Measurements from ENCODE around the gene DHRS11.

Gene DHRS11

GRCh38 chr17:36614081-36614480, 22.4 kb downstream of the DHRS11 start:
- no peak for DNase-seq

- DNase-seq = no peak
These were observed 23.3 kb downstream of the DHRS11 start for GRCh38 chr17:36614933-36615332.

- DNase-seq = no peak
These were observed 24.7 kb downstream of the DHRS11 start for GRCh38 chr17:36616061-36617029.

- DNase-seq = no peak
These were observed 26.1 kb downstream of the DHRS11 start for GRCh38 chr17:36617773-36618172.

- no peak for DNase-seq
These were observed 31.6 kb downstream of the DHRS11 start for GRCh38 chr17:36623281-36623680.

GRCh38 chr17:36625188-36625587, 33.5 kb downstream of the DHRS11 start:
- DNase-seq = no peak

GRCh38 chr17:36627101-36627500, 35.4 kb downstream of the DHRS11 start:
- DNase-seq = no peak

- DNase-seq = no peak
These were observed 36.9 kb downstream of the DHRS11 start for GRCh38 chr17:36628576-36628975.

- DNase-seq = peak; percentile 49
These were observed 37.7 kb downstream of the DHRS11 start for GRCh38 chr17:36629252-36629847.

- no peak for DNase-seq
These were observed 38.4 kb downstream of the DHRS11 start for GRCh38 chr17:36629970-36630502.

GRCh38 chr17:36631022-36631421, 39.3 kb downstream of the DHRS11 start:
- DNase-seq = no peak

GRCh38 chr17:36632916-36633771, 41.5 kb downstream of the DHRS11 start:
- no peak for DNase-seq

- DNase-seq = no peak
These were observed 48.7 kb downstream of the DHRS11 start for GRCh38 chr17:36640346-36640745.

- no peak for DNase-seq
These were observed 49.2 kb downstream of the DHRS11 start for GRCh38 chr17:36640836-36641235.

GRCh38 chr17:36641331-36641876, 49.7 kb downstream of the DHRS11 start:
- no peak for DNase-seq

GRCh38 chr17:36641877-36642845, 50.5 kb downstream of the DHRS11 start:
- no peak for DNase-seq

GRCh38 chr17:36643086-36643685, 51.5 kb downstream of the DHRS11 start:
- no peak for DNase-seq

GRCh38 chr17:36645422-36645821, 53.7 kb downstream of the DHRS11 start:
- no peak for DNase-seq

GRCh38 chr17:36647636-36648035, 56.0 kb downstream of the DHRS11 start:
- no peak for DNase-seq

GRCh38 chr17:36650096-36650775, 58.6 kb downstream of the DHRS11 start:
- DNase-seq = no peak
